GM19463 (cell line): ENCODE measurements around the gene CDHR2.
A peak's percentile ranks its signal among the peaks of the same experiment; 100 is the strongest.

Experiments
- ATAC-seq: cut with Tn5 transposase; IDR thresholded peaks from one replicate; pipeline ENCODE4 v1.9.1; 2021; ENCODE audit warnings: mild to moderate bottlenecking, moderate library complexity; ENCODE audit not compliant: unreplicated experiment

The CDHR2 gene

DNA sequence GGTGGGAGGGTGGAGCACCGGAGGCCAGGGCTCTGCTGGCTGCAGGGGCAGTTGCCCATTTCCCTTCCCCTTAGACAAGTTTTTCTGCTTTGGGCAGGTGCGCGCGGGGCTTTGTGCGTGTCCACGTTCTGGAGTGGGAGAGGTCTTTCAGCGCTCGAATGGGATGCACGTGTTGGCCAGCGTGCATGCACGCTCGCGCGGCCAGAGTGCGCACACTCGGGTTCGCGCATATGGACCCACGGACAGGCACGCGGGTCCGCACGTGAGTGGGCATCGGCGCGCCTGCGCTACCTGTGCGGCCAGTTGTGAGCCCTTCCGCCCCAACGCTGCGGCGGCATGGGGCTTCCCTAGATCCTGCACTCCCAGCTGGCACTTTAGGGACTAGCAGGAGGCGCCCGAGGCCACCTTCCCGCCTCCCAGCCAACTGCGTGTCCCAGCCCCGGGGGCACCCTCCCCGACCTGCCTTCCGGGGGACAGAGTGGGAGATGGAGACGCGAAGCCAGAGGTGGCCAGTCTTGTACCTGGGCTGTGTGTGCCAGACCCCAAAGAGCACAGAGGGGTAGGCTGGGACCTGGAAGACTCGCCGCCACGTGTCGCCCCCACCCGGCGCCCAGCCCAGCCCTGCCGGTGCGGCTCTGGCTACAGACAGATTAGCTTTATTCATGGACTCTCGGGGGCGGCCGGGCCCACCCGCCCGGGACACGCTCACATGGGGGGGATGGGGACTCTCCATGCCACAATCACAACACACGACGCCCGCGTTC, 70.6 kb downstream of the CDHR2 start:
- no peak for ATAC-seq

DNA sequence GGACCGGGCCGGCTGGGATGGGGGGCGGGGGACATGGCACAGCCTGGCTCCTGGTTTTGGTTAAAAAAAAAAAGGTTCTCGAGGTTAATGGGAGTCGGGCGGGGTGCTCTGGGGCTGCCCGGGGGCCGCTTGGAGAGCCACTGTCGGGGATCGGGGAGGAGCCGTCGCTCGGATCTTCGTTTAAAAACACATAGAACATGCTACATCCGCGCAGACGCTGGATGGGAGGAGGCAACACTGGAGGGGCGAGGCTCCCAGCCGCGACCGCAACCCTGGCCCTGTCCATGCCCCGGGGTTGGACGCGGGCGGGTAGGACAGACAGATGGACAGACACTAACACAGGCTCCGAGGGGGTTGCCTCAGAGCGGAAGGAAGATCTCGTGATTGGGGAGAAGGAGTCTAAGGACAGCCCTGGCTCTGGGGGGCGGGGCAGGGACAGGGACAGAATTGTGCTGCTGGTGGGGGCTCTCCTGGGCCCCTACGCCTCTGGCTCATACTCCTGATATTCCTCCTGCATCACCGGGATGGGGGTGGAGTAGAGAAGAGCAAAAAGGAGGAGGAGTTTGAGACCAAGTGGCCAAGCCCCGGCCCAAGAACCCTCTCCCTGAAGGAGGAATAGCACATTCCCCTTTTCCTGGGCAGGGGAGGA, 71.3 kb downstream of the CDHR2 start:
- ATAC-seq: no peak

DNA sequence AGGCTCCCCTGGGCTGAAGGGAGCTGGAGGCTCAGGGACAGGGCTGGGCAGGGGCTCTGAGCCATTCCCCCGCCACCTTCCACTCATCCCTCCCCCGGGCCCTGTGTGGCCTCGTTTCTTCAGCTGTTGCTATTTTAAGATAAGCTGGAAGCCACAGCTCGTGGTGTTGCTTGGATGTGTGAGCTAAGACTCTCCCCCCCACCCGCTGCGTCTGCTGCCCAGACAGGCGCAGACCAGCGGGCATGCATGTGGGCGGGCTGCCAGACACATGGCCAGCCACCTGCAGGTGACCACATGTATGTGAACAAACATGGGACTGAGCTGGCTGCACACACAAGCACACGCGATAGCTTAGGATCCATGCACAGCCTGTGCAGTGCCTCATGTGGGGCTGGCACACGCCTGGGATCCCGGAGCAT, 72.5 kb downstream of the CDHR2 start:
- no peak for ATAC-seq

DNA sequence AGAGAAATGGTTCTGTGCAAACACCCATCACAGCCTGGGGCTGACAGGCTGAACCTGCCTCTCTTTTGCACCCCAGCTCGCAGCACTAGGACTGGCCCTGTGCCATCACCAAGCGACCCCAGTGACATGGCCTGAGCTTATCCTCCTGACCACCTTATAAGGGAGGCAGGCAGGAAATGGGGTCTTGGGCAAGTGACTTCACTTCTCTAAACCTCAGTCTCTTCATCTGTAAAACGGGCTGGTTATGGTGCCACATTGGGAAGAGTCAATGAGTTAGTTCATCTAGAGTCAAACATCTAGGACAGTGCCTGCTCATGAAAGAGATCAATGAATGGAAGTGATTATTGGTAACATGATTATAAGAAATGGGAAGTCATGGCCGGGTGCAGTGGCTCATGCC, 75.0 kb downstream of the CDHR2 start:
- ATAC-seq: no peak

DNA sequence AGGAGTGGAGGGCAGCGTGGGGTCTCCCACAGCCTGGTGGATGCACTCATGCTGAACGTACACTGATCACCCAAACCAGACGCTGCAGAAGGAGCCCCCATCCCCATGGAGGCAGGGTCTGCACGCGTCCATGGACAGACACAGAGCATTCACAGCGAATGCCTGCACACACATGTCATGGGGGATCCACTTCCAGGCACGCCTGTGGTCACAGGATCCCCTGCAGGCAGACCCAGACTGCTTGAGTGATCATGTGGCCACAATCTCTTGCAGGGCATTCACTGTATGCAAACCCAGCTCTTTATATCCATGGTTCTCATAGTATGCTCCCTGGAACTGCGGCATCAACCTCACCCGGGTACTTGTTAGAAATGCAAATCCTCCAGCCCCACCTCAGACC, 75.8 kb downstream of the CDHR2 start:
- no peak for ATAC-seq

DNA sequence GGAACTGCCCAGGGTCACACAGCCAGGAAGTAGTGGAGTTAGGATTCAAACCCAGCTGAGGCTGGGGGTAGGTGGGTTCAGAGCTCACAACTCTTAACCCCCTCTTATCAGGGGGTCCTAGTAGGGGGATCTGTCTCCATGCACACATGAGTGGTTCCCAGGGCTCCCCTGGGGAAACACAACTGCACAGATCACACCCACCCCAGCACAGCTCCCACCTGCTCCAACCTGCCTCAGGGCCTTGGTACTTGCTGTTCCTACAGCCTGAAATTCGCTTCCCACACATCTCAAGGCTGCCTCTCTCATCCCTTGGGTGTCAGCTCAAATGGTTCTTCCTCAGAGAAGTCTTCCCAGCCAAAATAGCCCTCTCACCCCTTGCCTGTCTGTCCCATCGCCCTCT, 76.4 kb downstream of the CDHR2 start:
- no peak for ATAC-seq

DNA sequence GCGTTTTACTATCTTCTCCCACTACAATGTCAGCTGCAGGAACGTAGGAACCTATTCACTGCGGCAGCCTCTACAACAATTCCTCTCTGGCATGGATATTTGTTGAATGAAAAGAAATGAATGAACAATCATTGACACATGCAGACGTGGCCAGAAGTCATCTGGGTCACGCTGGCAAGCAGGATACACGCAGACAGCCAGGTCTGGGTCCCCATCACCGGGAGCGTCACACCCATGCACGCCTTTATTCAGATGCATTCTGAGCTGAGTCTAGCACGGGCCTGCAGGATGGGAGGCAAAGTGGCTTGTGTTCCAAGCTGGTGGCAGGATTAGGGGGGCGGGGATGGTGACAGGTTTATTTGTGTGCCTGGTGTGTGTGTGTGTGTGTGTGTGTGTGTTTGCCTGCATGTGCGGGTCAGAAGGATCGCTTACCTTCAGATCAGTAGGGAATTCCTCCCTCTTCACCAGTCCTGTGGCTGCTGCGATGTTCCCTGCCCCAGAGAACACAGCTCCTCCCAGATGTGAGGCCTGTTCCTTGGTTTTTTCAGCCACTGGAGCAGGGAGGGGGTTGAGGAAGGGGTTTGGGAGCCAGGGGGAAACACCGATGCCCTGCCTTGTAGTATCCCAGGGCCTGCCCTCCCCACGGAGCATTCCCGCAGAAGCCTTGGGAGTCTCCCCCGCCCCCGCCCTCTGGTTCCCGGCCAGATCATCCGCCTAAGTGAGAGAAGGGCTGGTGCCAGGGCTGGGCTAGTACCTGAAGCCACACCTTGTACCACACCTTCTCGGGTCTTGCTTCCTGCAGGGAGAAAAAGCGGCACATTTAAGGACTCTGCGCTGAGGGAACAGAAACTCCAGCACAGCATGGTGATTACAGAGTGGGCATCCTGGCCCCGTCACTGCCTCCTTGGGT, 77.1 kb downstream of the CDHR2 start:
- ATAC-seq: no peak

DNA sequence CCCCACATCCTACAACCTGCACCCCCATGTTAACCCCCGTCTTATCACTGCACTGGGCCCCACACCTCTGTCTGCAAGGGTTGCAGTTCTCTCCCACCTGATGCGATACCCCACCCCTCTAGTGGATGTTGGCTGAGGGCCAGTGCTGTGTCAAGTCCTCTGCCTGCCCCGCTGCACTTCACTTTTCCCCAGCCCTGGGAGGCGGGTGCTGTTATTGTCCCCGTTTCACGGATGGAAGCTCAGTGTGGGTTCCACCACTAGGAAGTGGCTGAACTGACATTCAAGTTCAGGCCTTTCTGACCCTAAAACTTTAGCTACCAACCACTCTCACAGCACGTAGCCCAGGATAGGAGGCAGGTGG, 77.7 kb downstream of the CDHR2 start:
- no peak for ATAC-seq

DNA sequence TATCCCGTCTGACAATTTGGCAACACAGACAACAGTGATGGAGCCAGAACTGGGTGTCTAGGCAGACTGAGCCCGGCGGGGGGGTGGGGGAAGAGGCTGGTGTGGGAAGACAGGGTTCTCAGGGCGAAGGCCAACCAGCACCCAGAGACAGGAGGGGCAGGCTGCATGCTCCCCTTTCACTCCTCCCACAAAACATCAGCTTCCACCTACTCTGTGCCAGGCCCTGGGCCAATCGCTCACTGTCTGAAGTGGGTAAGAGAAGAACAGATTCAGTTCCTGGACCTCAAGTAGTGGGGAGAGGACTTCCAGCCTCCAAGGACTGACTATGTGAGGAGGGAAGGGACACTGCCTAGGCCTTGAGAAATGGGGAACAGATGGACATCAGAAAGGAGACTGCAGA, 78.4 kb downstream of the CDHR2 start:
- no peak for ATAC-seq

DNA sequence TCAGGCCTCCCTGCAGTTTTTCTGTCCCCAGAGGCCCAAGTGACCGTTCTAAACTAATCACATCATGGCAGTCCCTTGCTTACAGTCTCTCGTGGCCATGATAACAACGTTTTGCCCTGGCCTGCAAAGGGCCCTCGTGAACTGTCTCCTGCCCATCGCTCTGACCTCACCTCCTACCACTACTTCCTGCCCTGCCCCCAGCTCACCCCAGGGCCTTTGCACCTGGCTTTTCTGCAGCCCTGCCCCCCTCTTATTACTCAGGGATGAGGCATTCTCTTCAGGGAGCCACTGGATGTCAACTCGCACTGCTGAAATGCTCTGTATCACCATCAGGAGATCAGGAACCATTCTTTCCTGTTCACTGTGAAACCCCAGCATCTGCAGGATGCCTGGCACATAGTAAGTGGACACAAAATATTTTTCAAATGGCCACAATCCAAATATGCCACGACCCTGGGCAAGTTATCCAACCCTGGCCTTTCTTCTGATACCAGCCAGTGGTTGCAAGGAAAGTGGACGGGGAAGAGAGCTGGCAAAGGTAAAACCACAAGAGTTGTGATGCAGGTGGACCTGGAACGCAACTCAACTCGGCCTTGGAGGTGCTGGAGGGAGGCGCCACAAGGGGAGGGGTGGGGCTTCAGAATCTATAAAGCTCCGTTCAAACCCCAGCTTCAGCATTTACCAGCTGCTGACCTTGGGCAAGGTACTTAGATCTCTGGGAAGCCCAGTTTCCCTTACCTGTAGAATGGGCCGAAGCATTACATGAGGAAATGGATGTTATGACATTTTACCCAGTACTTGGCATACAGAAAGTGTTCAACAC, 79.5 kb downstream of the CDHR2 start:
- ATAC-seq: no peak

DNA sequence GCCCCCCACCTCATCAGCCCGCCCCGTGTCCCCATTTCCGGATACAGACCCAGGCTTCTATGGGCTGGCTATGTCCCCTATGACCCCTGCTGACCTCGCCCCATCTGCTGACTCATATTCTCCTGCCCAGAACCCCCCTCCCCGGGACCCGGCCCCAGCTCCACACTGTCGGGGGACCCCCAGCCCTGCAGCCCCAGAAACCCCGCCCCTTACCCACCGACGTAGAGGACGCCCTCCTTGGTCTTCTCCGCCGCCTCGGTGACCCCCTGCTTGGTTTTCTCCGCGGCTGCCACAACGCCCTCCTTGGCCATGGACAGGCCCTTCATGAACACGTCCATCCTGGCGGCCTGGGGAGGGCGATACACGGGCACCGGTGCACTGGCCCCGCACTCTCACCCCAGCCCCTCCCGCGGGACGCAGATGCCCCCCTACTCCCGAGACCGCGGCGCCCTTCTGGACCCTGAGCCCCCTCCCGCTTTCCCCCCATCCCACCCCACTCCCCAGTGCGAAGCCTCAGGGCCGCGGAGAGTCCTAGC, 80.2 kb downstream of the CDHR2 start:
- ATAC-seq: no peak

DNA sequence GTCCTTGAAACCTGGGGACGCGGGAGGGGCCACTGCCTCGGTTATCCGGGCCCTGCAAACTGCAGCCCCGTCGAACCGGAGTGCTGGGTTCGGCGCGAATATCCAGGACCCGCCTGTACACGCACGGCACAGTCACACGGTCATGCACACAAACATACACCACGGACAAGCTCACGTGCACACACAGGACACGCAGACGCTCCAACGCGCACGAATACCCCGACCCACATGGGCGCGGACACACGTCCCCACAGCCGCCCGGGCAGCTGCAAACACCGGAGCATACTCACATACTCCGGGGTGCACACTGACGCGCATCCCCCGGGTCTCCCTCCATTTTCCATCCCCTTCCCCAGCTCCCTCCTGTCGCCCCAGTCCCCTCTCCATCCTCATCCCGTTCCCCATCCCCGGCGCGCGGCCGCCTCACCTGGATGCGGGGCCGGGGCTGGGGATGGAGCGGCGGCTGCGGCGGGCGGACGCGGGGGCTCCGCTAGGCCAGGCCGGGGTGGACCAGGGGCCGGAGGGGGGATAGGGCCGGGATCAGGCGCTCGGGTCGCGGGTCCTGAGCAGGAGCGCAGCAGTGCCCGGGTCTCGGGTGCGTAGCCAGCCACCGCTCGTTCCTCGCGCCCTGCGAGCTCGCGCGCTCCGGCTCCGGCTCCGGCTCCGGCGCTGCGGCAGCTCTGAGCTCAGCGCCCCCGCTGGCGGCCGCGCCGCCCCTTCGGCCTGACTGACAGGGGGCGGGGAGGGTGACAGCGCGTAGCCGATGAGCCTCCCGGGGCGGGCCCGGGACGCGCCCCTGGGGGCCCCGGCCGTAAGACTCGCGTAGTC, 80.9 kb downstream of the CDHR2 start, which contains the start of the genes EIF4E1B and SNCB:
Gene EIF4E1B, plus strand, starts transcription at position 823 of the 828 bp plus-strand sequence. CDS start 12,113 bp downstream, outside the sequence.
Gene SNCB, minus strand, starts transcription at position 682 of the 828 bp plus-strand sequence. CDS start 880 bp downstream, outside the sequence.
- peak; percentile 48 for ATAC-seq

DNA sequence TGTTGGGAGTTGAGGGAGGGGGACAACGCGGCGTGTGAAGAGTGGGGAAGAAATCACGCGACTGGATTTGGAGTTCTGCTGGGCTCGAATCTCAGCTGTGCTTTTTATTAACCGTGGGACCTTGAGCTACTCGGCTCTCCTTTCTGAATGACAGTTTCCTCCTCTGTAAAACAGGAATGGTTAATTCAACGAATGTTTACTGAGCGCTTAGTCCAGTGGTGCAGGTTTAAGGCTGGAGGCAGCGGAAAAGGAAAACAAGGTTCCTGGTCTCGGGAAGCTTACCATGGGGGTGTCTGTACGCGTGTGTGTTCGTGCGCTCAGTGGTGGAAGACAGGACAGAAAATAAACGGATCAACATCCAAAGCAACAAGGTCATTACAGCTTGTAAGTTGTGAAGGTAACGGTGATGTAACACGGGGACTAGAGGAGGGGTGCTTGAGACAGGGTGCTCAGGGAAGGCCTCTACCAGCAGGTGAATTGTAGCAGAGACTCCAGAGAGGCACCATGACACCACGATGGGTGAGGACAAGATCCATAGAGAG, 81.6 kb downstream of the CDHR2 start:
- no peak for ATAC-seq

DNA sequence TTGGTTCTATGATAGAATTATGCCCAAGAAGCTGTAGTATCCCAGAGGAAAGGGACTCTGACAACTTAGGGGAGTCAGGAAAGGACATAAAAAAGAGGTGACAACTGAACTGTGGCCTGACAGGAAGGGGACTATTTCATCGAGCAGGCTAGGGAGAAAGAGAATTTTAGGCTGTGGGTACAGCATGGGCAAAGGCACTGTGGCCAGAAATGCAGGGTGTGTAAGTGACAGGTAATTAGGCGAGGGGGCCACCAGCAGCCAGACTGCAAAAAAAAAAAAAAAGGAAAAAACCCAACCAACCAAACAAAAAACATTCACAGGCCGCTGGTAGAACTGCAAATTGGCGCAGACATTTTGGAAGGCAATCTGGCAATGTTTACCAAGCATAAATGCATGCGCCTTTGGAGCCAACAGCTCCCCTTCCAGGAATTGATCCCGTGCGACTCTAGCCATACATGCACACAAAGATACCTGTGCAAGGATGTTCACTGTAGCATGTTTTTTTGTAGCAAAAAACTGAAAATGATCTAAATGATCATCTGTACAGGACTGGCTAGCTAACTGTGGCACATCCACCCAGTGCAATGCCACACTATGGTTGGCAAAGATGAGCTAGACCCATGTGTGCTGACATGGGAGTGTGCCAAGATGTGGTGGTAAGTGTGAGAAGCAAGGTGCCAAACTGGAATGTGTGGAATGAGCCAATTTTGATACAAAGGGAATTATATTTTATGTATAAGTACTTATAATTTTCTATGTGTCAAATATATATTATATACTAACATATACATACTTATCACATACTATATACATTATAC, 82.5 kb downstream of the CDHR2 start:
- no peak for ATAC-seq

DNA sequence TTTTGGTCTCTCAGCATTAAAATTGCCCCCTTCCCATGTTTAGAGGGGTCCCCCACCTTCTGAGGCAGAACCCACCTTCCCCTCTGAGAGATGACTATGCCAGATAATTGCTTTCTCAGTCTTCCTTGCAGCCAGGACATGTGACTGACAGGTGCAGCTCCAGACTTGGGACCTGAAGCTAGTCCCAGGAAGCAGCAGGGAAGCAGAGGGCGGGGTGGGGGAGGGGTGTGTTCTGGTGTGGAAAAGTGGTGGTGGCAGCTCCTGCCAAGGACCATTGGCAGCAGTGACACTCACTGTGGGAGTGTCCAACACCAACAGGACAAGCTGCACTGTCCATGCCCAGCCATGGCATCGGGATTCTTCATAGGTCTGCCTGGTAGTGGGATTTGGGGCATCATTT, 83.6 kb downstream of the CDHR2 start:
- ATAC-seq: no peak

DNA sequence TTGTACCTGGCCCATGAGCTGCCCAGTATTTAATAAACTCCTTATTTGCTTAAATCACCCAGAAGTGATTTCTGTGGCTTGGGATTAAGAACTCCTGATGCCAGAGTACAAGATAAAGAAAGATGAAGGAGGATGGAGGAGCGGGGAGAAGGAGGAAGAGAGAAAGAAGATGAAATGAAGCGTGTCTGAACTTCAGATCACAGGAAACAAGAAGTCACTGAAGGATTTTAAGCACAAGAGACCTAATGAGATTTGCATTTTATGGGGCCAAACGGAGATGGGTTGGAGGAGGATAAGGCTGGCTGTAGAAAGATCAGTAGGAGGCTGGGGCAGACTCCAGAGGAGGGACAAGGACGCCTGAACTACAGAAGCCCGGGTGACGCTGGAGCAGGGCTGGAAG, 84.5 kb downstream of the CDHR2 start:
- ATAC-seq: no peak

DNA sequence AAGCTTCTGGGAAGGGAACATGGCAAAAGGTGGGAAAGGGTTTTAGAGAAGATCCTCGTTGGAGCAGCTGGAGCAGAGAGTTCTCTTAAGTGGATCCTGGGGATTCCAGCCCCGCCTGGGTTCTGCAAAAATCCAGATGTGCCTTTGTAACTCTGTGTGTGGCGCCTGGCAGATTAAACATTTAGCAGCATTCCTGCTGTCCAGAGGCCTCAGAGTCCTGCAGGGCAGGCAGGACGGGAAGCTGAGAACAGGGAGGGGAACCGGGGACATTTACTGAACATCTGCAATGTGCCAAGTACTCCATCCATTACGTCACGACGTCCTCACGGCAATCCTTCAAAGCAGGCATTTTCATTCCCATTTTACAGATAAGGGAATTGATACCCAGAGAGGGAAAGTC, 87.3 kb downstream of the CDHR2 start:
- ATAC-seq: no peak

DNA sequence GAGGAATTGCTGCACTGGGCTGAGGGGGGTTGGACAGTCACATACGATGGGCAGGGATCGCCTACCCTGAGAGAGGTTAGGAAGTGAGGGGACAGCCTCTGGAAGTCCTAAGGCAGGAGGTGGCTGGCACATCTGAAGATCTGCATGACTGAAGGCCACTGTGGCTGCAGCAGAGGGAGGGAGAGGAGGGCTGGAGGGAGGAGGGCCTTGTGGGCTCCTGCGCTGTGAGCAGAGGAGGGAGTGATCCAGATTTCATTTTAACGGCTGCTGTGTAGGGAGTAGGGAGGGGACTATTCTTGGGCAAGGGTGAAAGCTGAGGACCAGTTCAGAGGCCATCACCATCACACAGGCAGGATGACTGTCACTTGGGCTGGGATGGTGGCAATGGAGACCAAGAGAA, 88.4 kb downstream of the CDHR2 start:
- no peak for ATAC-seq
